ENCODE results near the gene GEMIN4. TPM values are rescaled to one million over a fixed set of nuclear protein-coding genes. Genes with fewer than 3 reads are reported as not detected.
A peak's percentile ranks its signal among the peaks of the same experiment; 100 is the strongest.

GEMIN4 gene
- total and polyA plus RNA-seq, 2 donors: 13.1 to 13.3 TPM

DNA sequence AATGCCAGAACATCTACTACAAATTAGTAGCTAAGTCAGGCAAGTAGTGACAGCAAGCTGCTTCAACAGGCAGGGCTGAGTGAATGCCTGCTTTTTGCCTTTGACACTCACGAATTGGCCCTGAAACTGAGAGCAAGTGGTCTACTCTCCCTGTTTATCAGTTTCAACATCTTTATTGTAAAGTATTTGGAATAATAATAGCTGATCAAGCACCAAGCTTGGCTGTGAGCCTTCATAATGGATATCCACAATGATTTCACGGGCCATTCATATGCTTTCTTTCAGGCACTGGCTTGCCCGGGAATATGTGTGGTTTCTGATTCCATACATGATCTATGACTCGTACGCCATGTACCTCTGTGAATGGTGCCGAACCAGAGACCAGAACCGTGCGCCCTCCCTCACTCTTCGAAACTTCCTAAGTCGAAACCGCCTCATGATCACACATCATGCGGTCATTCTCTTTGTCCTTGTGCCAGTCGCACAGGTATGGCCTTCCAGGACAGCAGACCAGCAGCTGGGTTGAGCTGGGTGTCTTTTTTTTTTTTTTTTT is 14.4 kb downstream of the GEMIN4 start:
- H3K27me3 ChIP-seq (ENCODE audit: control insufficient read depth in 2 of 2, insufficient read depth in 1 of 2, low read length in 1 of 2): peaks cover 6 to 18% of the 10 kb centered on the region in 2 donors
- WGBS: 95% methylated on average over 13 of the region's 13 CpGs
- no peak for DNase-seq (ENCODE audit: low read depth in 6 of 9, low spot score in 9 of 9)
- peaks cover 0 to 8% of the 10 kb centered on the region in 2 donors for H3K4me1 ChIP-seq (ENCODE audit: control insufficient read depth in 2 of 2, insufficient read depth in 2 of 2, low read length in 2 of 2)
- H3K27ac ChIP-seq (ENCODE audit: low read depth in 1 of 2, low read length in 1 of 2): no peak overlapping the region
- H3K36me3 ChIP-seq (ENCODE audit: control insufficient read depth in 2 of 2, insufficient read depth in 2 of 2, low read length in 1 of 2): peaks cover 19 to 22% of the 10 kb centered on the region in 2 donors
- H3K9me3 ChIP-seq (ENCODE audit: control insufficient read depth in 2 of 2, insufficient read depth in 1 of 2, low read length in 1 of 2): no peaks in the 10 kb centered on the region
- no peak overlapping the region for H3K4me3 ChIP-seq (ENCODE audit: low read length in 2 of 2)

DNA sequence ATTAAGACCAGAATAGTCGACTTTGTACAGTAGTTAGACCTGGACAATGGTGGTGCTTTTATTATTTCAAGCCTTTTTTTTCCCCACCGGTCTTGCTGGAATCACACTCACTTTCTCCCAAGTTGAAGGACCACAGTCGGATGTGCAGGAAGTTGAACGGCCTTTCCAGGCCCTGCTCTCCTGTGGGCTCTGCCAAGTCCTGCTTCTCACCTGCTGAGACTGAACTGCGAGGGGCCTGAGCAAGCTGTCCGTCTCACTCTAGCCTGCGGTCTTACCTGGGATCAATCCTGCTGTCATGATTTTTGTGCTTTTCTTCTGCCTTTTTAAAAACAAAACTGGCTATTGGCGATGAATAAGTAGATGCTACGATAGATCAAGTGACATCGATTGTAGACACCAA is 18.3 kb downstream of the GEMIN4 start:
- Histone ChIP-seq H3K4me3 (ENCODE audit: low read length in 2 of 2) (no peak overlapping the region), H3K9me3 (ENCODE audit: control insufficient read depth in 2 of 2, insufficient read depth in 1 of 2, low read length in 1 of 2) (no peaks in the 10 kb centered on the region), H3K27ac (ENCODE audit: low read depth in 1 of 2, low read length in 1 of 2) (no peak overlapping the region), H3K4me1 (ENCODE audit: control insufficient read depth in 2 of 2, insufficient read depth in 2 of 2, low read length in 2 of 2) (peaks cover 4 to 13% of the 10 kb centered on the region in 2 donors), H3K36me3 (ENCODE audit: control insufficient read depth in 2 of 2, insufficient read depth in 2 of 2, low read length in 1 of 2) (no peaks in the 10 kb centered on the region), H3K27me3 (ENCODE audit: control insufficient read depth in 2 of 2, insufficient read depth in 1 of 2, low read length in 1 of 2) (peaks cover 26 to 45% of the 10 kb centered on the region in 2 donors)
- WGBS: 88% methylated on average over 10 of the region's 10 CpGs
- DNase-seq (ENCODE audit: low read depth in 6 of 9, low spot score in 9 of 9): no peak

DNA sequence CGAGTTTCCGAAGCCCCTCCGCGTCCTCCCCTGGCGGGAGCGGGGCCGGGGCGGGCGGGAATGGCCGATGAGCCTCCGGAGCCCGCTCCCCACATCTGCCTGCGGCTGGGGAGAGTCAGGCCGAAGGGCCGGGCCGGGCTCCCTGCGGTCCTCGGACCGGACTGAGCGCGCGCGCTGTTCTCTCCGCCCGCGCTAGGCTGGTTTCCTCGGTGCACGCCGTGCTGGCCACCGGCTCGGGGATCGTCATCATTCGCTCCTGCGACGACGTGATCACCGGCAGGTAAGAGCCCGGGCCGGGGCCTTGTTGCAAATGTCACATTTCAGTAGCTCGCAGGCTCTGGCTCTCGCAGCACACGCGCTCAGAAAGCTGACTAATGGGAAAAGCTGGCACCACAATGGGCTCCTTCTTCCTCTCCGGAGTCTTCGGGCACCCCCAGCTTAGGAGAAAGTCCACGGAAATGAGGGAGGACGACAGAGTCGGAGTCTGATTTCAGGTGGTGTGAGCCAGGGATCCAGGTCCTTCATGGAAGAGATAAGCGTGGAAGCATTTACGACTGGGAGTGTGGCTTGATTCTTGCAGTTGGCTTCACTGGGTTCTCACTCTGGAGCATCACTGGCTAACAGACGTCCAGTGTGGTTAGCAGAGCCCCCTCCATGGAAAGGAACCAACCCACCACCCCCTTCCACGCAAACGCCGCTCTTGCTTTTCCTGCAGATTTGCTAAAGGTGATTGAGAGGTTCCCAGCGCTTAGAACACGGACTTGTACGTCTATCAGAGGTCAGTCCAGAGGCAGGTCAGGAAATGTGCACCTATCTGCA is 19.0 kb downstream of the GEMIN4 start:
- DNase-seq (ENCODE audit: low read depth in 6 of 9, low spot score in 9 of 9): peak in 1 of 9 donors; percentile 36
- Histone ChIP-seq H3K4me1 (ENCODE audit: control insufficient read depth in 2 of 2, insufficient read depth in 2 of 2, low read length in 2 of 2) (peaks cover 4 to 13% of the 10 kb centered on the region in 2 donors), H3K36me3 (ENCODE audit: control insufficient read depth in 2 of 2, insufficient read depth in 2 of 2, low read length in 1 of 2) (no peaks in the 10 kb centered on the region), H3K4me3 (ENCODE audit: low read length in 2 of 2) (peak overlapping the region; percentile 30 to 71), H3K9me3 (ENCODE audit: control insufficient read depth in 2 of 2, insufficient read depth in 1 of 2, low read length in 1 of 2) (no peaks in the 10 kb centered on the region), H3K27ac (ENCODE audit: low read depth in 1 of 2, low read length in 1 of 2) (peak overlapping the region in 1 of 2 donors; percentile 60), H3K27me3 (ENCODE audit: control insufficient read depth in 2 of 2, insufficient read depth in 1 of 2, low read length in 1 of 2) (peaks cover 26 to 46% of the 10 kb centered on the region in 2 donors)
- 12% methylated on average over 57 of the region's 57 CpGs for WGBS

DNA sequence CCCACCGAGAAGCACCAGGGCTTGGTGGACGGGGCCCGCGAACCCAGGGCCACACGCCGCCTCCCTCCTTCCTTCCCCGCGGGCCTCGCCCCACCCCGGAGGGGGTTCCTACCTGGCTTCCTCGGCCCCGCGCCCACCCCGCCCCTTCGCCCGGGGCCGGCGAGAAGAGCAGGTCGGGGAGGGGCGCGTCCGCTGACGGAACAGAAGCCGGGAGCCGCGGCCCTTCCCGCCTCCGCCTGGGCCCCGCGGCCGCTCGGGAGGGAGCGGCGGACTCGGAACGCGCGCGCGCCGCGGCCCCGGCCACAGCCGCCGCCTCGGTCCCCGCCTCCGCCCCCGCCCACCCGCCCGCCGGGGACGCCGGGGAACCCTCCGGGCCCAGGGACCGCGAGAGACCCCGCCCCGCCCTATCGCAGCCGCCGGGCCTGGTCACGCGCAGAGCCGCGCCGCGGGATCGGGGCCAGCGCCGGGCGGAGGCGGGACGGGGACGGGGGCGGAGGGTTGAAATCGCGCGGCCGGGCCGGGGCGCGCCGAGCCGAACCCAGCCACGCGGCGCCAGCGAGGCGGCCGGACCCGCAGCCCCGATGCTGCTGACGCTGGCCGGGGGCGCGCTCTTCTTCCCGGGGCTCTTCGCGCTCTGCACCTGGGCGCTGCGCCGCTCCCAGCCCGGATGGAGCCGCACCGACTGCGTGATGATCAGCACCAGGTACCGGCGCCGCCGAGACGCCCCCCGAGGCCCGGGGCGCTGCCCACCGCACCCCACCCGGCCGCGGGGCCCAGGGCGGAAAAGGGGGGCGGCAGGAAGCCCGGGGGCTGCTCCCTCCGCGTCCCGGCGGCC is 19.8 kb downstream of the GEMIN4 start, which contains the start of gene TLCD3A:
Gene TLCD3A (plus strand): TSS at position 530 of the 835 bp plus-strand sequence. CDS start 52 bp downstream, at position 582.
- Histone ChIP-seq H3K27me3 (ENCODE audit: control insufficient read depth in 2 of 2, insufficient read depth in 1 of 2, low read length in 1 of 2) (peaks cover 26 to 46% of the 10 kb centered on the region in 2 donors), H3K9me3 (ENCODE audit: control insufficient read depth in 2 of 2, insufficient read depth in 1 of 2, low read length in 1 of 2) (no peaks in the 10 kb centered on the region), H3K36me3 (ENCODE audit: control insufficient read depth in 2 of 2, insufficient read depth in 2 of 2, low read length in 1 of 2) (no peaks in the 10 kb centered on the region), H3K4me1 (ENCODE audit: control insufficient read depth in 2 of 2, insufficient read depth in 2 of 2, low read length in 2 of 2) (peaks cover 4 to 13% of the 10 kb centered on the region in 2 donors), H3K27ac (ENCODE audit: low read depth in 1 of 2, low read length in 1 of 2) (peak within 1 kb of the TSS in 1 of 2 donors; percentile 68), H3K4me3 (ENCODE audit: low read length in 2 of 2) (peak within 1 kb of the TSS; percentile 36 to 71)
- WGBS: under 1% methylated on average over 126 of the region's 126 CpGs
- DNase-seq (ENCODE audit: low read depth in 6 of 9, low spot score in 9 of 9): peak in 1 of 9 donors; percentile 33

DNA sequence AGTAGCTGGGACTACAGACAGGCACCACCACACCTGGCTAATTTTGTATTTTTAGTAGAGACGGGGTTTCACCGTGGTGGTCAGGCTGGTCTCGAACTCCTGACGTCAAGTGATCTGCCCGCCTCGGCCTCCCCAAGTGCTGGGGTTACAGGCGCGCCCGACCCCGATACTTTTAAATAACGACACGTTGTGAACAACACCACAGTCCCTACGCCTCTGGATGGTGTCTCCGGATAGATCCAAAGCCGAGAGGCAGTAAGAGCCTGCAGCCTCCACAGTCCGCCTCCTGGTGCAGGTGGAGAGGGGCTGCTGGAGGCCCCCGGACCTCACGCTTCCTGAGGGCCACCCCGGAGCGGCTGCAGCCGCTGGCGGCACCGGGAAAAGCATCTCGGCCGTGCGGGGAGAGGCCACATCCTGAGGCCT is 20.4 kb downstream of the GEMIN4 start:
- H3K4me3 ChIP-seq (ENCODE audit: low read length in 2 of 2): peak overlapping the region; percentile 36 to 71
- H3K4me1 ChIP-seq (ENCODE audit: control insufficient read depth in 2 of 2, insufficient read depth in 2 of 2, low read length in 2 of 2): peaks cover 4 to 13% of the 10 kb centered on the region in 2 donors
- peak overlapping the region in 1 of 2 donors; percentile 68 for H3K27ac ChIP-seq (ENCODE audit: low read depth in 1 of 2, low read length in 1 of 2)
- H3K9me3 ChIP-seq (ENCODE audit: control insufficient read depth in 2 of 2, insufficient read depth in 1 of 2, low read length in 1 of 2): no peaks in the 10 kb centered on the region
- WGBS: 22% methylated on average over 26 of the region's 26 CpGs
- peaks cover 26 to 47% of the 10 kb centered on the region in 2 donors for H3K27me3 ChIP-seq (ENCODE audit: control insufficient read depth in 2 of 2, insufficient read depth in 1 of 2, low read length in 1 of 2)
- H3K36me3 ChIP-seq (ENCODE audit: control insufficient read depth in 2 of 2, insufficient read depth in 2 of 2, low read length in 1 of 2): no peaks in the 10 kb centered on the region
- DNase-seq (ENCODE audit: low read depth in 6 of 9, low spot score in 9 of 9): no peak

DNA sequence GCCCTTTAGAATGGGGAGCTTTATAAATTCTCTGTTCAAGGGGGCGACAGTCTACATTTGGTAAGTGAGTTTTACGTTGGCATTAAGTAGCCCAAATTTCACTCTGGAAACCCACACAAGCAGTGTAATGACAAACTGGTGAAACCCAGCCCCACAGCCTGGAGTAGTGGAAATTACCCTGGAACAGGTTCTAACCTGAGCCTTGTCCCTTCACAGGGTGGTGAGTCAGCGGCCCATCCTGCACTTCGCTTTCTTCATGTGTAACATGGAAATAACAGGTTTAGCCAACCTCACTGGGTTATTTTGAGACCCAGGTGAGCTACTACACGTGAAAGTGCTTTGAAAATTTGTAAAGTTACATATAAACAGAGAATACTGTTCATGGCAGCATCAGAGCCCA is 23.2 kb downstream of the GEMIN4 start:
- no peaks in the 10 kb centered on the region for H3K36me3 ChIP-seq (ENCODE audit: control insufficient read depth in 2 of 2, insufficient read depth in 2 of 2, low read length in 1 of 2)
- H3K4me3 ChIP-seq (ENCODE audit: low read length in 2 of 2): no peak overlapping the region
- WGBS: 89% methylated on average over 5 of the region's 5 CpGs
- DNase-seq (ENCODE audit: low read depth in 6 of 9, low spot score in 9 of 9): no peak
- peak overlapping the region; percentile 69 to 75 for H3K27ac ChIP-seq (ENCODE audit: low read depth in 1 of 2, low read length in 1 of 2)
- no peaks in the 10 kb centered on the region for H3K9me3 ChIP-seq (ENCODE audit: control insufficient read depth in 2 of 2, insufficient read depth in 1 of 2, low read length in 1 of 2)
- peaks cover 26 to 48% of the 10 kb centered on the region in 2 donors for H3K27me3 ChIP-seq (ENCODE audit: control insufficient read depth in 2 of 2, insufficient read depth in 1 of 2, low read length in 1 of 2)
- peaks cover 4 to 13% of the 10 kb centered on the region in 2 donors for H3K4me1 ChIP-seq (ENCODE audit: control insufficient read depth in 2 of 2, insufficient read depth in 2 of 2, low read length in 2 of 2)

DNA sequence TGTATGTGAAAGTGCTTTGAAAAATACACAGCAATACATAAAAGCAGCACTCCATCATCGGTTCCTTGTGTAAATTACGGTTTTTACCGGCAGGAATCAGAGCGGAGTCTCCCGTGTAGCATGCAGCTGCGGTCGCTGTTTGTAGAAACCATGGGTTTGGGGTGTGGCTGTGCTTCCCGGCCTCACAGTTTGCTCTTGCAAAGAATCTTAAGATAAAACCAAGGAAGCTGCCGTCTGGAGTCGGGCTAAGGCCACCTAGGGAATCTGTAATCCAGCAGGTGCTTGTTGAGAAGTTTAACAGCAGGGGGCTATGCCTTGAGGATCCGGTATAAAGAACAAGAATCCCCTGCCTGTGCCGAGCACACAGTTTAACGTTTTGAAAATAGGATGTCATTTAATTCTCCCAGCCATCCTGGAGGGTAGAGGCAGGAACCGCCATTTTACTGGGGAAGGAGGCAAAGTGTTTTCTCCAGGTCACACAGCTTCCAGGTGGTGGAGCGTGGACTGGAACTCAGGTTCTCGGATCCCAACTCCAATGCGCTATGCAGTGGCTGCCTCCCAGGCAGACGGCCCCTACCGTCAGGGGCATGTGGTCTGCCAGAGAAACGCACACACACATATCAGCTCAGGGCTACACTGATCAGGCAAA is 25.7 kb downstream of the GEMIN4 start:
- Histone ChIP-seq H3K27me3 (ENCODE audit: control insufficient read depth in 2 of 2, insufficient read depth in 1 of 2, low read length in 1 of 2) (peaks cover 10 to 26% of the 10 kb centered on the region in 2 donors), H3K4me1 (ENCODE audit: control insufficient read depth in 2 of 2, insufficient read depth in 2 of 2, low read length in 2 of 2) (peaks cover 0 to 5% of the 10 kb centered on the region in 2 donors), H3K9me3 (ENCODE audit: control insufficient read depth in 2 of 2, insufficient read depth in 1 of 2, low read length in 1 of 2) (no peaks in the 10 kb centered on the region), H3K27ac (ENCODE audit: low read depth in 1 of 2, low read length in 1 of 2) (no peak overlapping the region), H3K36me3 (ENCODE audit: control insufficient read depth in 2 of 2, insufficient read depth in 2 of 2, low read length in 1 of 2) (no peaks in the 10 kb centered on the region), H3K4me3 (ENCODE audit: low read length in 2 of 2) (no peak overlapping the region)
- DNase-seq (ENCODE audit: low read depth in 6 of 9, low spot score in 9 of 9): no peak
- 76% methylated on average over 20 of the region's 20 CpGs for WGBS

DNA sequence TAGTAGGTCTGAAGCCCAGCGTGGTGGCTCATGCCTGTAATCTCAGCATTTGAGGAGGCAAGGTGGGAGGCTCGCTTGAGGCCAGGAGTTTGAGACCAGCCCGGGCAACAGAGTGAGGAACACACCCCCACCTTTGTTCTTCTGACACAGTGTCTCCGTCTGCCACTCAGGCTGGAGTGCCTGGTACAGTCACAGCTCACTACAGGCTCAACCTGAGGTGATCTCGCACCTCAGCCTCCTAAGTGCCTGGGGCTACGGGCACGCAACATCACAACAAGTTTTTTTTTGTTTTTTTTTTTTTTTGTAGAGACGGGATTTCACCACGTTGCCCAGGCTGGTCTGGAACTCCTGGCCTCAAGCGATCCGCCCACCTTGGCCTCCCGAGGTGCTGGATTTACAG is 26.3 kb downstream of the GEMIN4 start:
- Histone ChIP-seq H3K4me1 (ENCODE audit: control insufficient read depth in 2 of 2, insufficient read depth in 2 of 2, low read length in 2 of 2) (peaks cover 0 to 5% of the 10 kb centered on the region in 2 donors), H3K36me3 (ENCODE audit: control insufficient read depth in 2 of 2, insufficient read depth in 2 of 2, low read length in 1 of 2) (no peaks in the 10 kb centered on the region), H3K27me3 (ENCODE audit: control insufficient read depth in 2 of 2, insufficient read depth in 1 of 2, low read length in 1 of 2) (peaks cover 6 to 19% of the 10 kb centered on the region in 2 donors), H3K27ac (ENCODE audit: low read depth in 1 of 2, low read length in 1 of 2) (no peak overlapping the region), H3K9me3 (ENCODE audit: control insufficient read depth in 2 of 2, insufficient read depth in 1 of 2, low read length in 1 of 2) (no peaks in the 10 kb centered on the region), H3K4me3 (ENCODE audit: low read length in 2 of 2) (no peak overlapping the region)
- 86% methylated on average over 12 of the region's 12 CpGs for WGBS
- DNase-seq (ENCODE audit: low read depth in 6 of 9, low spot score in 9 of 9): no peak
